Hepatocyte (in vitro differentiated cells): ENCODE data around the gene SORCS2. TPM values are rescaled to one million over a fixed set of nuclear protein-coding genes. Genes with fewer than 3 reads are reported as not detected.

Experiments used
- DNase-seq: peaks from one replicate; pipeline ENCODE4 v3.0.0-alpha.2; 2016; ENCODE audit warnings: low spot score
- H2AFZ ChIP-seq: fragments of 200-600 bp; sonication (generic); 2 replicates; pipeline ENCODE4 v1.6.0; 2016; ENCODE audit warnings: antibody characterized with exemption, mild to moderate bottlenecking
- H3K27ac ChIP-seq: fragments of 200-600 bp; sonication (generic); 2 replicates; pipeline ENCODE4 v1.5.1; 2016; ENCODE audit warnings: mild to moderate bottlenecking
- H3K27me3 ChIP-seq: fragments of 200-600 bp; sonication (generic); 2 replicates; pipeline ENCODE4 v1.6.1; 2016
- H3K36me3 ChIP-seq: fragments of 200-600 bp; sonication (generic); replicated peaks from 2 replicates; pipeline ENCODE4 v1.5.1; 2016; ENCODE audit warnings: low read depth; ENCODE audit not compliant: insufficient read depth
- H3K4me1 ChIP-seq: fragments of 200-600 bp; sonication (generic); 2 replicates; pipeline ENCODE4 v1.5.1; 2016; ENCODE audit warnings: mild to moderate bottlenecking, moderate library complexity; ENCODE audit not compliant: insufficient read depth
- H3K4me2 ChIP-seq: fragments of 200-600 bp; sonication (generic); 2 replicates; pipeline ENCODE4 v1.6.0; 2016
- H3K4me3 ChIP-seq: fragments of 200-600 bp; sonication (generic); 2 replicates; pipeline ENCODE4 v1.5.1; 2016; ENCODE audit warnings: mild to moderate bottlenecking
- H3K79me2 ChIP-seq: fragments of 200-600 bp; sonication (generic); 2 replicates; pipeline ENCODE4 v1.6.0; 2017; ENCODE audit warnings: mild to moderate bottlenecking
- H3K9me2 ChIP-seq: fragments of 200-600 bp; sonication (generic); replicated peaks from 2 replicates; pipeline ENCODE4 v1.6.0; 2017; ENCODE audit warnings: mild to moderate bottlenecking; ENCODE audit not compliant: insufficient read depth
- H3K9me3 ChIP-seq: fragments of 200-600 bp; sonication (generic); 2 replicates; pipeline ENCODE4 v1.5.1; 2016; ENCODE audit warnings: low read depth, mild to moderate bottlenecking
- H4K20me1 ChIP-seq: fragments of 200-600 bp; sonication (generic); 2 replicates; pipeline ENCODE4 v1.6.0; 2016; ENCODE audit warnings: mild to moderate bottlenecking; ENCODE audit not compliant: insufficient read depth, poor library complexity, severe bottlenecking
- EZH2 ChIP-seq: fragments of 200-600 bp; sonication (generic); IDR thresholded peaks from 2 replicates; pipeline ENCODE4 v1.6.1; 2016; ENCODE audit warnings: antibody characterized with exemption, mild to moderate bottlenecking, borderline replicate concordance
- EZH2phosphoT487 ChIP-seq: fragments of 200-600 bp; sonication (generic); IDR thresholded peaks from one replicate; pipeline ENCODE4 v1.6.1; 2018; ENCODE audit warnings: antibody characterized with exemption, mild to moderate bottlenecking, low read depth, moderate library complexity; ENCODE audit not compliant: unreplicated experiment, severe bottlenecking
- WGBS: methylation state at CpG from one replicate; pipeline ENCODE4 v1.1.6; 2016; ENCODE audit warnings: low lambda C conversion rate; ENCODE audit errors: missing lambda C conversion rate; 5-methylcytosine and 5-hydroxymethylcytosine counted together
- polyA plus RNA-seq: library from polyadenylated mRNA; unstranded; fragments of >200 nt; fragmentation: Nextera tagmentation; extraction: Ambion mirVana; gene quantifications from 2 replicates; pipeline ENCODE4 v1.2.1, GENCODE V29; 2016
- total RNA-seq: library from RNA; depleted of rRNA; stranded (reverse); fragments of >200 nt; gene quantifications from 2 replicates; pipeline ENCODE4 v1.2.3, GENCODE V29; 2014
- TF ChIP-seq, protein P1 (sequence below): fragments of 200-600 bp; sonication (generic); IDR thresholded peaks from 2 replicates; pipeline ENCODE4 v1.5.1; 2016; ENCODE audit warnings: antibody characterized with exemption, mild to moderate bottlenecking; ENCODE audit not compliant: poor library complexity

Gene SORCS2
- total and polyA plus RNA-seq, 2 experiments from 2014 or later = 1.6 to 4.8 TPM

DNA sequence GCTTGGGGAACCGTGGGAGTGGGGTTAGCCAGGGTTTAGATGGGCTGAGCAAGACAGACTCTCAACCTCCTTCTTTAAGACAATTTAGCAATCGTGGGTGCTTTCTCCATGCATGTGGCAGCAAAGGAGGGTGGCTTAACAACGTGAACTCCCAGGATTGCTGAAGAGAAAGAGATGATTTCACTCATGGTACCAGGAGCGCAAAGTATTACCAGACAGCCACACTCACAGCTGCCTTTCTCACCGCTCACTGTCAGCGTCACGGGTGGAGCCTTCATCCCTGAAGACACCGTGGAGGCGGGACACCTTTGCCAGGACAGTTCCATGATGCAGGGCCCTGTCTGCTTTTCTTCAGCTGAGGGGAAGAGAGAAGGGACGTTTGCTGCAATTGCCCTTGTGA is 454.8 kb downstream of the SORCS2 start:
- H4K20me1 ChIP-seq = no peaks in the 10 kb centered on the region
- no peak overlapping the region for H2AFZ ChIP-seq
- no peaks in the 10 kb centered on the region for H3K27me3 ChIP-seq
- no peaks in the 10 kb centered on the region for H3K79me2 ChIP-seq
- H3K36me3 ChIP-seq = no peaks in the 10 kb centered on the region
- H3K27ac ChIP-seq = no peak overlapping the region
- no peak overlapping the region for H3K4me3 ChIP-seq
- no peaks in the 10 kb centered on the region for H3K9me3 ChIP-seq
- no peaks in the 10 kb centered on the region for H3K9me2 ChIP-seq
- no peak overlapping the region for H3K4me2 ChIP-seq
- peaks cover 8% of the 10 kb centered on the region for H3K4me1 ChIP-seq
- DNase-seq = no peak
- 89% methylated on average over 9 of the region's 10 CpGs for WGBS
- TF ChIP-seq, protein P1, sequence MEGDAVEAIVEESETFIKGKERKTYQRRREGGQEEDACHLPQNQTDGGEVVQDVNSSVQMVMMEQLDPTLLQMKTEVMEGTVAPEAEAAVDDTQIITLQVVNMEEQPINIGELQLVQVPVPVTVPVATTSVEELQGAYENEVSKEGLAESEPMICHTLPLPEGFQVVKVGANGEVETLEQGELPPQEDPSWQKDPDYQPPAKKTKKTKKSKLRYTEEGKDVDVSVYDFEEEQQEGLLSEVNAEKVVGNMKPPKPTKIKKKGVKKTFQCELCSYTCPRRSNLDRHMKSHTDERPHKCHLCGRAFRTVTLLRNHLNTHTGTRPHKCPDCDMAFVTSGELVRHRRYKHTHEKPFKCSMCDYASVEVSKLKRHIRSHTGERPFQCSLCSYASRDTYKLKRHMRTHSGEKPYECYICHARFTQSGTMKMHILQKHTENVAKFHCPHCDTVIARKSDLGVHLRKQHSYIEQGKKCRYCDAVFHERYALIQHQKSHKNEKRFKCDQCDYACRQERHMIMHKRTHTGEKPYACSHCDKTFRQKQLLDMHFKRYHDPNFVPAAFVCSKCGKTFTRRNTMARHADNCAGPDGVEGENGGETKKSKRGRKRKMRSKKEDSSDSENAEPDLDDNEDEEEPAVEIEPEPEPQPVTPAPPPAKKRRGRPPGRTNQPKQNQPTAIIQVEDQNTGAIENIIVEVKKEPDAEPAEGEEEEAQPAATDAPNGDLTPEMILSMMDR = no peak
- no peak for TF ChIP-seq EZH2
- TF ChIP-seq EZH2phosphoT487 = no peak

DNA sequence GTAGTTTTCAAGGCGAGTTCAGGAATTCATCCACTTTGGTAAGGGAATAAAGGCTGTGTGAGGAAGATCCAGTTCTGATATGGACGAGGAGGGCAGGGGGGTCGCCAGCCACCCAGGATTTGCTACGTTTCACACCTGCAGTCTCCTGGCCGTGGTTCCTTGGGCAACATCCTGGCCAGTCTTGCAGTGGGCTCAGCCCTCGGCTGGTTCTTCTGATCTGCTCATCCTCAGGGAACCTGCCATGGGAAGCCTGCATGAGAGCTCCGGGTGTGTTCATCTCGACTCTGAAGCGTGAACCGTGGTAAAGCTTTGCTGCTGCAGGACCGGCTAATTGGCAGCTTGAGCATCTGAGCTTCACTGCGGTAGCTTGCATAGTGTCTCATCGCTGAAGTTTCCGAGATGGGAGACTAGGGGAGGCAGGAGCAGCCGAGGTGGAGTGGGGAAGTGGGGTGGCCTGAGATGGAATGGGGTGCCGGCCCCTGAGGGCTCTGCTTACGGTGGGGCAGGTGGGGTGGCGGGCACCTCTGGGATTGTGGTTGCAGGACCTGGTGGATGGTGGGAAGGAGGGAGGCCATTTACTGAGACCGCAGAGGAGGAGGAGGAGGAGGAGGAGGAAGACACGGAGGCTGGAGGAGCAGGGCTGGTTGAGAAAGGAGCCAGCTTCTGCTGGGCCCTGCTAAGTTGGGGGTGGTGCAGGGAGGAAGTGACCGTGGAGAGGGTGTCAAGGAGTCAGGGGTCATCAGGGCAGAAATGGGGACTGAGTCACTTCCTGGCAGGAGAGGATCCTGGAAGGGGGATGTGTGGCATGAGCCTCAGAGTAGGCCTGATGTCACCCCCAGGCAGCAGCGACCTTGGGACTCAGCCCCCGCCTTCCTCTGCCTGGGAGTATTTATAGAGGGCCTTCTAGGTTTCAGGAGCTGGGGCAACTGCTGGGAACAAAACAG is 455.5 kb downstream of the SORCS2 start:
- TF ChIP-seq, protein P1 = no peak
- TF ChIP-seq EZH2 (no peak), EZH2phosphoT487 (no peak)
- H3K36me3 ChIP-seq = no peaks in the 10 kb centered on the region
- peaks cover 8% of the 10 kb centered on the region for H3K4me1 ChIP-seq
- H3K27ac ChIP-seq = no peak overlapping the region
- no peak overlapping the region for H2AFZ ChIP-seq
- DNase-seq = peak; percentile 25
- no peaks in the 10 kb centered on the region for H3K27me3 ChIP-seq
- no peaks in the 10 kb centered on the region for H3K79me2 ChIP-seq
- no peaks in the 10 kb centered on the region for H3K9me3 ChIP-seq
- WGBS = 83% methylated on average over 22 of the region's 23 CpGs
- H3K4me2 ChIP-seq = no peak overlapping the region
- H3K4me3 ChIP-seq = no peak overlapping the region
- no peaks in the 10 kb centered on the region for H4K20me1 ChIP-seq
- H3K9me2 ChIP-seq = no peaks in the 10 kb centered on the region

DNA sequence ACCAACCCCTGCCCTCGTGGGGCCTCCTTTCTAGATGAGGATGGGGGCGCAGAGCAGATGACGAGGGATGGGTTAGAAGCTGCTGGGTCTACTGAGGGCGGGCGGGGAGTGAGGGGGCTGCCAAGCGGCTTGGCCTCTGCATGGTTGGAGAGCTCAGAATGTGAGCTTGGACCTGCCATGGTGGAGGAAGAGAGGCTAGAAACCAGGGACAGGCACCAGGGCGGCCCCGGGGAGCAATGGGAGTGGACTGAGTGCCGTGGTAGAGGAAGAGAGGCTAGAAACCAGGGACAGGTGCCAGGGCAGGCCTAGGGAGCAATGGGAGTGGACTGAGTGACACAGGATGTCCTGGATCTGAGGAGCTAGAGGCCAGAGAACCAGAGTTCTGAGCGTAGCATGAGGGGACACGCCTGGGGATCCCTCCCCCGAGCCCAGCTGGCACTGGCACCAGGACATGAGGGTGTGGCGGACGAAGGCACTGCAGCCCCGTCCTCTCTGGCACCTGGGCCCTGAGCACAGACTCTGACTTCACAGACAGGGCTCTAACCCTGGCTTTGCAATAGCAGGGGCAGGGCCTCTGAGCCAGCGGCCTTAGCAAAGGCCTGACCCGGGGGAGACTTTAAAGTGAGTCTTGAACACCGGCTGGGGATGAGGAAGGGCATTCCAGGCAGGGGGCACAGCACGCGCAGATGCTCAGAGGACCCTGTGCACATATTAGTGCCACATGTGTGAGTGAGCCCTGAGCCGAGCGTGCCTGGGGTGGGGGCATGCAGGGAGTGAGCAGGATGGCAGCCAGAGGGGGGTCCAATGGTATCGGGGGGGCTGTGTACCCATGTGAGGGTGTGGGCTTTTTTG is 456.4 kb downstream of the SORCS2 start:
- H3K9me2 ChIP-seq = no peaks in the 10 kb centered on the region
- TF ChIP-seq, protein P1 = no peak
- TF ChIP-seq EZH2 = no peak
- no peak for TF ChIP-seq EZH2phosphoT487
- H3K4me3 ChIP-seq = no peak overlapping the region
- H3K27me3 ChIP-seq = no peaks in the 10 kb centered on the region
- H3K79me2 ChIP-seq = no peaks in the 10 kb centered on the region
- no peak for DNase-seq
- no peak overlapping the region for H3K27ac ChIP-seq
- peaks cover 8% of the 10 kb centered on the region for H3K4me1 ChIP-seq
- no peaks in the 10 kb centered on the region for H3K36me3 ChIP-seq
- H4K20me1 ChIP-seq = no peaks in the 10 kb centered on the region
- no peaks in the 10 kb centered on the region for H3K9me3 ChIP-seq
- no peak overlapping the region for H2AFZ ChIP-seq
- H3K4me2 ChIP-seq = no peak overlapping the region
- 92% methylated on average over 16 of the region's 23 CpGs for WGBS
